ENCODE results near the gene FDX2. TPM values are rescaled to one million over a fixed set of nuclear protein-coding genes. Genes with fewer than 3 reads are reported as not detected.

The FDX2 gene
- total and polyA plus RNA-seq, 4 donors, result 9.6 to 38.4 (median 21.2) TPM

DNA sequence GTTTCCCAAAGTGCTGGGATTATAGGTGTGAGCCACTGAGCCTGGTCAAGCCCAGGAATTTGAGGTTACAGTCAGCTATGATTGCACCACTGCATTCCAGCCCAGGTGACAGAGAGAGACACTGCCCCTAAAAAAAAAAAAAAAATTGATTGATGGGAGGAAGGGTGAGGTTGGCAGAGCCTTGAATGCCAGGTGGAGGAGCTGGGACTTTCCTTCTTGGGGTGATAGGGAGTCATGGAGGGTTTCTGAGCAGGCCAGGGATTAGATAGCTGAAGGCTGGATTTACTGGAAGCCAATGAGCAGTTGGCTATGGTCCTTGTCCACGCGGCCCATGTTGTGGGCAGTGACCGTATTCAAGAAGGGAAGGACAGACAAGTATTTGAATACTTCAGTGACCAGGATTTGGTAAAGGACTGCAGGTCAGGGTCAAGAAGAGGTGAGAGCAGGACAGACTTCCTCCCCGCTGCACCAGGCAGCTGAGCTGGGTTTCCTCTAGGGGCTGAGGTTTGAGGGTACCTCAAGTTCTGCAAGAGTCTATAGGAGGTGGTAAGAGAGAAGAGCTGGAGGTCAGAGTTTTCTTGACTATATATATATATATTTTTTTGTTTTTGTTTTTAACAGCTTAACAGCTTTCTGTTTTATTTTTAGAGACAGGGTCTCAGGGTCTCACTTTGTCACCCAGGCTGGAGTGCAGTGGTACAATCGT, 35.9 kb downstream of the FDX2 start:
- WGBS, 2 donors, result 54 to 56% methylated on average over 5 of the region's 5 CpGs
- no peaks in the 10 kb centered on the region for H3K27me3 ChIP-seq (ENCODE audit: control insufficient read depth in 3 of 3, insufficient read depth in 3 of 3, low read length in 2 of 3)
- H3K9ac ChIP-seq (ENCODE audit: insufficient read depth in 1 of 2, low read length in 2 of 2), result no peak overlapping the region
- H3K36me3 ChIP-seq (ENCODE audit: control insufficient read depth in 4 of 4, insufficient read depth in 4 of 4, low read length in 4 of 4), result peaks cover 0 to 44% (median 0%) of the 10 kb centered on the region in 4 donors
- TF ChIP-seq, protein P1, sequence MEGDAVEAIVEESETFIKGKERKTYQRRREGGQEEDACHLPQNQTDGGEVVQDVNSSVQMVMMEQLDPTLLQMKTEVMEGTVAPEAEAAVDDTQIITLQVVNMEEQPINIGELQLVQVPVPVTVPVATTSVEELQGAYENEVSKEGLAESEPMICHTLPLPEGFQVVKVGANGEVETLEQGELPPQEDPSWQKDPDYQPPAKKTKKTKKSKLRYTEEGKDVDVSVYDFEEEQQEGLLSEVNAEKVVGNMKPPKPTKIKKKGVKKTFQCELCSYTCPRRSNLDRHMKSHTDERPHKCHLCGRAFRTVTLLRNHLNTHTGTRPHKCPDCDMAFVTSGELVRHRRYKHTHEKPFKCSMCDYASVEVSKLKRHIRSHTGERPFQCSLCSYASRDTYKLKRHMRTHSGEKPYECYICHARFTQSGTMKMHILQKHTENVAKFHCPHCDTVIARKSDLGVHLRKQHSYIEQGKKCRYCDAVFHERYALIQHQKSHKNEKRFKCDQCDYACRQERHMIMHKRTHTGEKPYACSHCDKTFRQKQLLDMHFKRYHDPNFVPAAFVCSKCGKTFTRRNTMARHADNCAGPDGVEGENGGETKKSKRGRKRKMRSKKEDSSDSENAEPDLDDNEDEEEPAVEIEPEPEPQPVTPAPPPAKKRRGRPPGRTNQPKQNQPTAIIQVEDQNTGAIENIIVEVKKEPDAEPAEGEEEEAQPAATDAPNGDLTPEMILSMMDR (IDR thresholded peaks at IDR 0.05; ENCODE audit: control extremely low read depth, extremely low read depth), result no peak
- peaks cover 0 to 9% (median 3%) of the 10 kb centered on the region in 5 donors for H3K4me1 ChIP-seq (ENCODE audit: control insufficient read depth in 5 of 5, insufficient read depth in 5 of 5, low read length in 5 of 5)
- H3K27ac ChIP-seq (ENCODE audit: low read depth in 1 of 2, low read length in 1 of 2), result peak overlapping the region in 1 of 2 donors; percentile 21
- H3K9me3 ChIP-seq (ENCODE audit: control insufficient read depth in 4 of 4, insufficient read depth in 3 of 4, low read length in 3 of 4), result no peaks in the 10 kb centered on the region
- no peak overlapping the region for H3K4me3 ChIP-seq
- DNase-seq, result no peak
- no peak for ATAC-seq (ENCODE audit: insufficient read depth, low FRiP score)

DNA sequence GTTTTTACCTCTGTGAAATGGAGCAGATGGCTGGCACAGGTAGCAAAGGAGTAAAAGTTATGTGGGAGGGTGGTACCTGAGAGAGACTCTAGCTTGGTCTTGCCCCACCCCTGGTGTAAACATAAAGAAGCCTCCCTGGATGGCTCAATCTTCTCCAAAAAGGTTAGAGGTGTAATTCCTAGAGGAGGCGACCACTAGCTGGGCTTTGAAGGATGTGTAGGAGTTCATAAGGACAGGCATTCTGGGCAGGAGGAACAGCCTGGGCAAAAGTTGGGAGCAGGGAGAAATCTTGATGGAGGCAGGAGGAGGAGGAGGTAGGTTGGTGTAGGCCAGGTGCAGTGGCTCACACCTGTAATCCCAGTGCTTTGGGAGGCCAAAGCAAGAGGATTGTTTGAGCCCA, 36.9 kb downstream of the FDX2 start:
- Histone ChIP-seq H3K27me3 (ENCODE audit: control insufficient read depth in 3 of 3, insufficient read depth in 3 of 3, low read length in 2 of 3) (no peaks in the 10 kb centered on the region), H3K4me1 (ENCODE audit: control insufficient read depth in 5 of 5, insufficient read depth in 5 of 5, low read length in 5 of 5) (peaks cover 0 to 10% (median 3%) of the 10 kb centered on the region in 5 donors), H3K36me3 (ENCODE audit: control insufficient read depth in 4 of 4, insufficient read depth in 4 of 4, low read length in 4 of 4) (peaks cover 0 to 38% (median 0%) of the 10 kb centered on the region in 4 donors), H3K4me3 (no peak overlapping the region), H3K9me3 (ENCODE audit: control insufficient read depth in 4 of 4, insufficient read depth in 3 of 4, low read length in 3 of 4) (no peaks in the 10 kb centered on the region), H3K9ac (ENCODE audit: insufficient read depth in 1 of 2, low read length in 2 of 2) (no peak overlapping the region), H3K27ac (ENCODE audit: low read depth in 1 of 2, low read length in 1 of 2) (no peak overlapping the region)
- TF ChIP-seq, protein P1 (IDR thresholded peaks at IDR 0.05; ENCODE audit: control extremely low read depth, extremely low read depth), result no peak
- no peak for DNase-seq
- 95 to 100% methylated on average over 1 of the region's 1 CpG for WGBS, 2 donors
- no peak for ATAC-seq (ENCODE audit: insufficient read depth, low FRiP score)

DNA sequence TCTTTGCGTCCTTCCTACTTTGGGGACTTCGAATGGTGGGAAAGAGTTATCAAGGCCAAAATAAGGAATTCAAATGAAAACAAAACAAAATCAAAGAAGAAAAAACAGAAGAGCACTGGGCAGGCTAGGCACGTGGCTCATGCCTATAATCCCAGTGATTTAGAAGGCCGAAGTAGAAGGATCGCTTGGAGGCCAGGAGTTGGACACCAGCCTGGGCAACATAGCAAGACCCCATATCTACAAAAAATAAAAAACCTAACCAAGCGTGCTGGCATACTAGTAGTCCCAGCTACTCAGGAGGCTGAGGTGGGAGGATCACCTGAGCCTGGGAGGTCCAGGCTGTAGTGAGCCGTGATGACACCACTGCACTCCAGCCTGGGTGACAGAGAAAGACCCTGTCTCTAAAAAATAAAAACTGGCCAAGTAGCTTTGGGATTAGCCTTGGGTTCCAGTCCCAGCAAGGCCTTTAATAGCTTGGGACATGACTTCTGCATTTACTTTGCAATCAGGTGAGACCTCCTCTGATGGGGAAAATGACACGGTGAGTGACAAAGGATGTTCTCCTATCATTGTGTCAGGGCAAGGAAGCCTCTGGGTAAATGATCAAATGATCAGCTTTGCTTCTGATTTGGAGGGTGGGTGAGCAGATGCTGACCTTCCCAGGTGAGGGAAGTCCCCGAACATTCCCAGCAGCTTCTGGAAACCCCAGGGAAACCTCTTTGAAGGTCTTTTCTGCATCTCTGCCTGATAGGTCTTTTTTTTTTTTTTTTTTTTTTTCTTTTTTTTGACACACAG, 37.8 kb downstream of the FDX2 start:
- WGBS, 2 donors, result 90 to 93% methylated on average over 9 of the region's 9 CpGs
- Histone ChIP-seq H3K27me3 (ENCODE audit: control insufficient read depth in 3 of 3, insufficient read depth in 3 of 3, low read length in 2 of 3) (no peaks in the 10 kb centered on the region), H3K9ac (ENCODE audit: insufficient read depth in 1 of 2, low read length in 2 of 2) (no peak overlapping the region), H3K9me3 (ENCODE audit: control insufficient read depth in 4 of 4, insufficient read depth in 3 of 4, low read length in 3 of 4) (no peaks in the 10 kb centered on the region), H3K4me1 (ENCODE audit: control insufficient read depth in 5 of 5, insufficient read depth in 5 of 5, low read length in 5 of 5) (peaks cover 0 to 9% (median 0%) of the 10 kb centered on the region in 5 donors), H3K36me3 (ENCODE audit: control insufficient read depth in 4 of 4, insufficient read depth in 4 of 4, low read length in 4 of 4) (peaks cover 0 to 29% (median 0%) of the 10 kb centered on the region in 4 donors), H3K27ac (ENCODE audit: low read depth in 1 of 2, low read length in 1 of 2) (peak overlapping the region in 1 of 2 donors; percentile 47), H3K4me3 (no peak overlapping the region)
- DNase-seq (no peak), ATAC-seq (ENCODE audit: insufficient read depth, low FRiP score) (no peak)
- TF ChIP-seq, protein P1 (IDR thresholded peaks at IDR 0.05; ENCODE audit: control extremely low read depth, extremely low read depth), result no peak

All from lung (tissue), 12 donors.